Activated CD4-positive, alpha-beta memory T cell treated with anti-CD3 and anti-CD28 coated beads, Interleukin-2, amount 10 ng/mL, durations not matched to agents 7 days and 5 days (primary cell): ENCODE results near the gene NDUFS3. TPM values are rescaled to one million over a fixed set of nuclear protein-coding genes. Genes with fewer than 3 reads are reported as not detected.
A peak's percentile ranks its signal among the peaks of the same experiment; 100 is the strongest.
"Not testable (repeated sequence)": the region's sequence is repeated elsewhere in the genome, so short reads cannot be mapped to it uniquely, and the experiment has no call there.

Source experiments
- CTCF ChIA-PET: fragments of 350-600 bp; sonication (Branson Sonifier 250); formaldehyde crosslinking; loops from one replicate; lab custom pipeline; 2021; ENCODE audit warnings: antibody characterized with exemption, inconsistent platforms; lab: Charles Lee
- POLR2A ChIA-PET: fragments of 350-600 bp; sonication (Branson Sonifier 250); formaldehyde crosslinking; loops from one replicate; lab custom pipeline; 2021; ENCODE audit warnings: antibody characterized with exemption; lab: Charles Lee
- DNase-seq: peaks from one replicate; pipeline ENCODE4 v3.0.0-alpha.2; 2020
- H3K27ac Mint-ChIP-seq: one replicate; pipeline ENCODE4 v1.8.0; 2021; ENCODE audit warnings: mild to moderate bottlenecking, mixed read lengths
- H3K27me3 Mint-ChIP-seq: one replicate; pipeline ENCODE4 v1.8.0; 2021; ENCODE audit warnings: mixed read lengths
- H3K36me3 Mint-ChIP-seq: one replicate; pipeline ENCODE4 v1.8.0; 2021; ENCODE audit warnings: low read depth, mixed read lengths
- H3K4me1 Mint-ChIP-seq: one replicate; pipeline ENCODE4 v1.8.0; 2021; ENCODE audit warnings: mixed read lengths
- H3K4me3 Mint-ChIP-seq: one replicate; pipeline ENCODE4 v1.8.0; 2021; ENCODE audit warnings: mild to moderate bottlenecking, mixed read lengths
- H3K9me3 Mint-ChIP-seq: one replicate; pipeline ENCODE4 v1.8.0; 2021; ENCODE audit warnings: mixed read lengths
- total RNA-seq, 2 experiments: library from RNA; stranded (reverse); gene quantifications; one replicate each; pipeline ENCODE4 v1.2.3, GENCODE V29; 2021

NDUFS3 gene
- total RNA-seq, 2 experiments from 2014 or later, result 95.6 to 99.9 TPM

DNA sequence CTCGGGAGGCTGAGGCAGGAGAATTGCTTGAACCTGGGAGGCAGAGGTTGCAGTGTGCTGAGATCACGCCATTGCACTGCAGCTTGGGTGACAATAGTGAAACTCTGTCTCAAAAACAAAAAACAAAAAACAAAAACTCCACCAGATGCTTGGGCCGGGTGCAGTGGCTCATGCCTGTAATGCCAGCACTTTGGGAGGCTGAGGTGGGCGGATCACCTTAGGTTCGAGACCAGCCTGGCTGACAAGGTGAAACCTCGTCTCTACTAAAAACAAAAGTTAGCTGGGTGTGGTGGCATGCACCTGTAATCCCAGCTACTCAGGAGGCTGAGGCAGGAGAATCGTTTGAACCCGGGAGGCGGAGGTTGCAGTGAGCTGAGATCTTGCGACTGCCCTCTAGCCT lies 14.5 kb upstream of the NDUFS3 start:
- not testable (repeated sequence) for H3K9me3 Mint-ChIP-seq, H3K36me3 Mint-ChIP-seq, H3K27me3 Mint-ChIP-seq, H3K27ac Mint-ChIP-seq, DNase-seq
- peak overlapping the region; percentile 35 for H3K4me3 Mint-ChIP-seq
- H3K4me1 Mint-ChIP-seq, result peaks cover 25% of the 10 kb centered on the region
- POLR2A ChIA-PET, result interaction anchor here (0.8 to 4.3 kb wide), 10 partner anchors 8 to 350 kb away, joined by 4 to 85 read pairs (median 6); partner anchors contain the start of genes CELF1, DDB2, KBTBD4 and NDUFS3
- CTCF ChIA-PET, result interaction anchor here (0.7 to 2.0 kb wide), 8 partner anchors 8 to 946 kb away, joined by 3 to 12 read pairs (median 4); partner anchors contain the start of genes KBTBD4 and NDUFS3

DNA sequence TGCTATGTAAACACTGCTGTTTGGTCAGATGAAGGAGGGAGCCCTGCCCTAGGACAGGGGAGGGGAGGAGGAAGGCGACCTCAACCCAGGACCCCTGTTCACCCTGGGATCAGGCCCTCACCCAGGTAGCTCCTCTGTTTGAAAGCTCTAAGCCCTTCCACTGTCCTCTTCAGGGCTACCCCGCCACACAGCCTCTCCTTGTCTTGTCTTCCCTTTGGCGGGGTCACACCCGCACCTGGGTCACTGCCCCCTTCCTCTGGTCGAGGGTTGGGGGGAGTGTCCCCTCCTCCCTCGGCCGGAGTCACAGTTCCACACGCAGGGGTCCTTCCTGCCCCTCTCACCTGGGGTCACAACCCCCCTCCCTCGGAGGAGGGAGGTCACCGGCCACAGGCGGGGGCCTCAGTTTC lies 13.9 kb upstream of the NDUFS3 start:
- Mint-ChIP-seq H3K27me3 (no peaks in the 10 kb centered on the region), H3K4me1 (peaks cover 25% of the 10 kb centered on the region), H3K9me3 (no peaks in the 10 kb centered on the region), H3K36me3 (peaks cover 6% of the 10 kb centered on the region), H3K27ac (peak overlapping the region; percentile 65), H3K4me3 (peak overlapping the region; percentile 79)
- CTCF ChIA-PET, result interaction anchor here (0.9 to 2.0 kb wide), 7 partner anchors 9 to 294 kb away, joined by 3 to 12 read pairs (median 7); partner anchors contain the start of genes KBTBD4 and NDUFS3
- POLR2A ChIA-PET, result interaction anchor here (0.7 to 4.3 kb wide), 14 partner anchors 9 to 350 kb away, joined by 3 to 85 read pairs (median 6); partner anchors contain the start of genes CELF1, DDB2, KBTBD4 and NDUFS3
- DNase-seq, result no peak

DNA sequence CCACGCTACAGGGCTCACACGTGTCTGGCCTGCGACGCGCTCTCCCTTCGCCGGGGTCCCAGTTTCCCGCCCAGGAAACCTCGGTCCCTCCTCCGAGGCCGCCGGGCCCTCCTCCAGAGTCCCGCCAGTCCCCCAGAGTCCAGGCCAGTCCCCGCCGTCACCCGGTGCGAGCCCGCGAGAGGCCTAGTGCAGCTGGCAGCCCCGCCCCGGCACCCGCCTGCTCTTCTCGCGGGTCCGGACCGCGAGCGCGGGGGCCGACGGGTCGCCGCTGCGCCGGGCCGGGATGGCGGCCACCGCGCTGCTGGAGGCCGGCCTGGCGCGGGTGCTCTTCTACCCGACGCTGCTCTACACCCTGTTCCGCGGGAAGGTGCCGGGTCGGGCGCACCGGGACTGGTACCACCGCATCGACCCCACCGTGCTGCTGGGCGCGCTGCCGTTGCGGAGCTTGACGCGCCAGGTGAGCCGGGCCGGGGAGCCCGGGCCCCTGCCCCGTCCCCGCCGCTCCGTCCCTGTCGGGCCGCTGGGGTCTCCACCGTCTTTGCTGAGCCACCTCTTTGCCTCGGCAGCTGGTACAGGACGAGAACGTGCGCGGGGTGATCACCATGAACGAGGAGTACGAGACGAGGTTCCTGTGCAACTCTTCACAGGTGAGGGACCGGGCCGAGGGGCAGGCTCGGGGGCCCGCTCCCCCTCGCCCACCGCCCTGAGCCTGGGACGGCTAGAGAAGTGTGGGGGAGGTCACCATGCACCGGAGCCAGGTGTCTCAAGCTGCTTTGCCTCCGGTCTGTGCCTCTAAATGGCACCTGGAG lies 13.3 kb upstream of the NDUFS3 start, which contains the start of gene PTPMT1:
Gene PTPMT1 (plus strand): TSS at position 260 of the 809 bp plus-strand sequence. CDS start 24 bp downstream, at position 284.
- H3K36me3 Mint-ChIP-seq, result peaks cover 6% of the 10 kb centered on the region
- H3K27ac Mint-ChIP-seq, result peak within 1 kb of the TSS; percentile 65
- CTCF ChIA-PET, result interaction anchor here (1.1 to 2.0 kb wide), 8 partner anchors 10 to 294 kb away, joined by 3 to 12 read pairs (median 6); partner anchors contain the start of genes KBTBD4 and NDUFS3
- POLR2A ChIA-PET, result interaction anchor here (0.7 to 4.3 kb wide), 17 partner anchors 8 to 351 kb away, joined by 3 to 85 read pairs (median 4); partner anchors contain the start of genes CELF1, DDB2, KBTBD4 and NDUFS3
- peak within 1 kb of the TSS; percentile 79 for H3K4me3 Mint-ChIP-seq
- H3K27me3 Mint-ChIP-seq, result no peaks in the 10 kb centered on the region
- DNase-seq, result peak; percentile 72
- H3K9me3 Mint-ChIP-seq, result no peaks in the 10 kb centered on the region
- H3K4me1 Mint-ChIP-seq, result peaks cover 25% of the 10 kb centered on the region

DNA sequence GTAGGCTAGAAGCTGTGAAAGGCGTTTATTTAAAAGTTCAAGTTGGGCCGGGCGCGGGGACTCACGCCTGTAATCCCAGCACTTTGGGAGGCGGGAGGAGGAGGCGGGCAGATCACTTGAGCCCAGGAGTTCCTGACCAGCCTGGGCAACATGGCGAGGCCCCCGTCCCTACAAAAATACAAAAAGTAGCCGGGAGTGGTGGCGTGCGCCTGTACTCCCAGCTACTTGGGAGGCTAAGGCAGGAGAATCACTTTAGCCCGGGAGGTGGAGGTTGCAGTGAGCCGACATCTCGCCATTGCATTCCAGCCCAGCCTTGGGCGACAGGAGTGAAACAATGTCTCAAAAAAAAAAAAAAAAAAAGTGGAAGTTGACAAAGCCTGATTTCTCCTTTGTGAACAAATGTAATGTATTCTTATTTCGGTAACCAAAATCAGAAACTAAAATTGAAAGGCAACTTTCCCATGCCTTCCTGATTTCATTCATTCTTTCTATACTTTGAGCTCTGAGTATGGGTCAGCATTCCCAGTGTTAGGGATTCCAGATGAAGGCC lies 12.7 kb upstream of the NDUFS3 start:
- Mint-ChIP-seq H3K4me3 (peak overlapping the region; percentile 79), H3K27me3 (no peaks in the 10 kb centered on the region), H3K9me3 (no peaks in the 10 kb centered on the region), H3K36me3 (peaks cover 11% of the 10 kb centered on the region), H3K27ac (peak overlapping the region; percentile 44), H3K4me1 (peaks cover 25% of the 10 kb centered on the region)
- ChIA-PET CTCF (interaction anchor here (0.7 to 2.0 kb wide), 6 partner anchors 10 to 1217 kb away, joined by 3 to 12 read pairs (median 5); no protein-coding TSS in a partner anchor), POLR2A (interaction anchor here (0.7 to 4.3 kb wide), 16 partner anchors 7 to 352 kb away, joined by 3 to 85 read pairs (median 4); partner anchors contain the start of genes CELF1, DDB2, KBTBD4 and NDUFS3)
- peak; percentile 24 for DNase-seq

DNA sequence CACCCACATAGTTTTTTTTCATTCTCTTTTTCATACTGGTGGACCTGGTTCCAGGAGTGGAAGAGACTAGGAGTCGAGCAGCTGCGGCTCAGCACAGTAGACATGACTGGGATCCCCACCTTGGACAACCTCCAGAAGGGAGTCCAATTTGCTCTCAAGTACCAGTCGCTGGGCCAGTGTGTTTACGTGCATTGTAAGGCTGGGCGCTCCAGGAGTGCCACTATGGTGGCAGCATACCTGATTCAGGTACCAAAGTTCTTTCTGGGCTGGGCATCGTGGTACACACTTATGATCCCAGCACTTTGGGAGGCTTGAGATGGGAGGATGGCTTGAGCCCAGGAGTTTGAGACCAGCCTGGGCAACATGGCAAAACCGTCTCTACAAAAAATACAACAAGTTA lies 9.2 kb upstream of the NDUFS3 start:
- Mint-ChIP-seq H3K4me3 (no peak overlapping the region), H3K27ac (no peak overlapping the region), H3K4me1 (peaks cover 19% of the 10 kb centered on the region), H3K27me3 (no peaks in the 10 kb centered on the region), H3K36me3 (peaks cover 43% of the 10 kb centered on the region), H3K9me3 (no peaks in the 10 kb centered on the region)
- ChIA-PET CTCF (no interaction called here), POLR2A (interaction anchor here (1.1 to 1.6 kb wide), 3 partner anchors 9 to 259 kb away, joined by 3 to 4 read pairs (median 3); partner anchors contain the start of genes KBTBD4 and NDUFS3)
- DNase-seq, result no peak

DNA sequence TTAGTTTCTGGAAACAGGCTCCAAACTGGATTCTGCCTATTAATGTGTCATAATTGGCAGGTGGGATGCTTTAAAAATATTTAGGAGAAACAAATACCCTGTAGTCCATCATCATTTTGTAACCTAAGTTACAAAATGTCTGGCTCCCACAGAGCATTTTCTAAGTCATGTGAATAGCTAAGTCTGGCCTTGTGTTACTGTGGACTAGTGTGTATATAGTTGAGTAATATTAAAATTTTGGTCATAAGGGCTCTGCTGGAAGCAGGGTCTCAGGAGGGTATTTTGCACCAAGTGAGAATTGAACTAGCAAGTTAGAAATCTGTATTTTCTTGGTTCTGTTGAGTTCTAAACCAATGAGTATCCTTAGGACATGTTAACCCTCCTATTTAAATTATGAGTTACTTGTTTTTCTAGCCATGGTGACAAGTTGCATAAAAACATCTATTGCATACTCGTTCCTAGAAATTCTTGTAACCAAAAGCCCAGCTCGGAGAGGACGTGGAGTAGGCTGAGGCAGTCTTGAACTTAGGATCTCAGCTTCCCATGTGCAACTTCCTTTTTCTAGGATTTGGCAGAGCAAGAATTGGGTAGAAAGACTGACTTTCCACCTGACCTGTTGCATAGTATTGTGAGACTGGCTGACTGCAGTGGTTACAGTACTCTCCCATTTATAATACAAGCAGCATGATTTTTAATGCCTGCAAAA lies 8.1 kb upstream of the NDUFS3 start:
- Mint-ChIP-seq H3K27me3 (no peaks in the 10 kb centered on the region), H3K36me3 (peaks cover 52% of the 10 kb centered on the region), H3K4me1 (peaks cover 15% of the 10 kb centered on the region), H3K4me3 (no peak overlapping the region), H3K27ac (no peak overlapping the region), H3K9me3 (no peaks in the 10 kb centered on the region)
- DNase-seq, result no peak
- POLR2A ChIA-PET, result interaction anchor here (1.1 to 1.6 kb wide), 3 partner anchors 8 to 258 kb away, joined by 3 to 4 read pairs (median 3); partner anchors contain the start of genes KBTBD4 and NDUFS3
- CTCF ChIA-PET, result interaction anchor here (1.4 kb wide), 1 partner anchor 18 kb away, joined by 7 read pairs; the partner anchor contains the start of gene CELF1

DNA sequence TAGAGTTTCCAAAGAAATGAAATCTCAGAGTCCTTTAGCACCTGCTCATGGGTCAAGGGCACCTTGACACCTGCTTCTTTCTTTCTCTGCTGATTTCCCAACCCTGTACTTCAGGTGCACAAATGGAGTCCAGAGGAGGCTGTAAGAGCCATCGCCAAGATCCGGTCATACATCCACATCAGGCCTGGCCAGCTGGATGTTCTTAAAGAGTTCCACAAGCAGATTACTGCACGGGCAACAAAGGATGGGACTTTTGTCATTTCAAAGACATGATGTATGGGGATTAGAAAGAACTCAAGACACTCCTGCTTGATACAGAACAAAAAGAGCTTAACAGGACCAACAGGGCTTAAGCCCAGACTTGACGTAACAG lies 7.5 kb upstream of the NDUFS3 start:
- H3K9me3 Mint-ChIP-seq, result no peaks in the 10 kb centered on the region
- no peaks in the 10 kb centered on the region for H3K27me3 Mint-ChIP-seq
- CTCF ChIA-PET, result interaction anchor here (1.4 kb wide), 1 partner anchor 18 kb away, joined by 7 read pairs; the partner anchor contains the start of gene CELF1
- POLR2A ChIA-PET, result no interaction called here
- H3K27ac Mint-ChIP-seq, result no peak overlapping the region
- no peak for DNase-seq
- no peak overlapping the region for H3K4me3 Mint-ChIP-seq
- H3K4me1 Mint-ChIP-seq, result peaks cover 12% of the 10 kb centered on the region
- H3K36me3 Mint-ChIP-seq, result peaks cover 52% of the 10 kb centered on the region

DNA sequence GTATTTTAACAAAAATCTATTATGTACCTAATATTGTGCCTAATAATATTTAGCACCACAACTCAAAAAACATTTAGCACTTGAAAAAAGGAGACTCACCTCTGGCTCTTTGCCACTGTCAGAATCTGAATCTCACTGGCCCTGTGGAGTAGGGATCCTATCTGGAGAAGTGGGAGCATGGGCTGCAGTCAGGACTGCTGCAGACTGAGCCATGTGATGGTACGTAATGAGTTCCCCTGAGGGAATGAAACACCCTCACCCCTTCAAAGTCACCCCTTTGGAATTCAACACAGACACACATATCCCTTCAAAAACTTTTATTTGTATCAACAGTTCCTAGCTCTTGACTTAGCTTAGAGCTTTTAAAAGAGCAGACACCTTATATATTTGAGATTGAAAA lies 7.0 kb upstream of the NDUFS3 start:
- peaks cover 52% of the 10 kb centered on the region for H3K36me3 Mint-ChIP-seq
- no peaks in the 10 kb centered on the region for H3K9me3 Mint-ChIP-seq
- H3K4me3 Mint-ChIP-seq, result no peak overlapping the region
- ChIA-PET CTCF (interaction anchor here (1.2 kb wide), 1 partner anchor 19 kb away, joined by 4 read pairs; the partner anchor contains the start of gene CELF1), POLR2A (interaction anchor here (0.6 kb wide), 1 partner anchor 87 kb away, joined by 4 read pairs; no protein-coding TSS in a partner anchor)
- H3K27ac Mint-ChIP-seq, result no peak overlapping the region
- no peak for DNase-seq
- H3K27me3 Mint-ChIP-seq, result no peaks in the 10 kb centered on the region
- H3K4me1 Mint-ChIP-seq, result peaks cover 7% of the 10 kb centered on the region

DNA sequence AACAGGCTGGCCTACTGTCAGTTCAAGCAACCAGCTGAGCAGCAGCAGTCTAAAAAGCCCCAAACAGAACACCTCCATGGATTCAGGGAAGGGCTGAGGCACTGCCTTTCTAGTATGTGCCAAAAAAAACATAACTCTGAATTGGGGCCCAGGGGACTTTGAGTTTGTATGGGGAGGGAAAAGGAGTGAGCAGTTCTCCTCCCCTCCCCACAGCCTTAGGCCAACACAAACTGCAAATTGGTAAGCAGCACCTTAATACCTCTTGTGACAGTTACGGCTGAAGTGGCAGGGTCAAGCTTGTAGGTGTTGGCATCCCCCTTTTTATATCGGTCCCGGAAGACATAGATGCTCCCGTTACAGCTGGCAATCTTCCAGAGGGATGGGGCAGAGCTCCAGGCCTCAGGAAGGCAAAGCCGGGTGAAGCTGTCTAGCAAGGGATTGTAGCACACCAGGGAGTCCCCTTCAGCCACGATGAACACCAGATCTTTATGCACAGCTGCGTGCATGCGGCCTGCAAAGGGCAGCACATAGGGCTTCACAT lies 6.1 kb upstream of the NDUFS3 start:
- Mint-ChIP-seq H3K4me1 (peaks cover 16% of the 10 kb centered on the region), H3K27ac (no peak overlapping the region), H3K4me3 (no peak overlapping the region), H3K36me3 (peaks cover 57% of the 10 kb centered on the region), H3K27me3 (no peaks in the 10 kb centered on the region), H3K9me3 (no peaks in the 10 kb centered on the region)
- no peak for DNase-seq
- POLR2A ChIA-PET, result interaction anchor here (0.6 kb wide), 1 partner anchor 86 kb away, joined by 4 read pairs; no protein-coding TSS in a partner anchor
- CTCF ChIA-PET, result interaction anchor here (1.2 kb wide), 1 partner anchor 20 kb away, joined by 4 read pairs; the partner anchor contains the start of gene CELF1

DNA sequence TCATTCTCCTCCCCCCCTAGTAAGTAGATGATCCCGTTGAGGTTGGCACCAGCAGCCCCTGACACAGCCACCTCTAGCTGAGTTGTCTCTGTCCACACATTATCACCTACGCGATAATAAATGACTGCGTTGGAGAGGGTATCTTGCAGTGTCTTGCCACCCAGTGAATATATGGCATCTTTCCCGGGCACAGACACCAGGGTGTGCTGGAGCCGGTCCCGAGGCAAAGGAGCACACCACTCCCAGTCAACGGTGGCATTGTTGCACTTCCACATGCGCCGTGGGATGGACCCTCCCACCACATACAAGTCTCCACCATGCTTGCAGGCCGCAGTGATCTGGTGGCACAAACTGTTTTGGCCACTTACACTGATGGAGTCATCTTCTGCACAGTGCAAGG lies 5.6 kb upstream of the NDUFS3 start:
- DNase-seq, result no peak
- Mint-ChIP-seq H3K4me1 (peaks cover 20% of the 10 kb centered on the region), H3K9me3 (no peaks in the 10 kb centered on the region), H3K27ac (no peak overlapping the region), H3K27me3 (no peaks in the 10 kb centered on the region), H3K4me3 (no peak overlapping the region), H3K36me3 (peaks cover 57% of the 10 kb centered on the region)
- ChIA-PET CTCF (interaction anchor here (0.5 kb wide), 1 partner anchor 283 kb away, joined by 4 read pairs; no protein-coding TSS in a partner anchor), POLR2A (interaction anchor here (0.8 kb wide), 1 partner anchor 8 kb away, joined by 8 read pairs; the partner anchor contains the start of gene PTPMT1)

DNA sequence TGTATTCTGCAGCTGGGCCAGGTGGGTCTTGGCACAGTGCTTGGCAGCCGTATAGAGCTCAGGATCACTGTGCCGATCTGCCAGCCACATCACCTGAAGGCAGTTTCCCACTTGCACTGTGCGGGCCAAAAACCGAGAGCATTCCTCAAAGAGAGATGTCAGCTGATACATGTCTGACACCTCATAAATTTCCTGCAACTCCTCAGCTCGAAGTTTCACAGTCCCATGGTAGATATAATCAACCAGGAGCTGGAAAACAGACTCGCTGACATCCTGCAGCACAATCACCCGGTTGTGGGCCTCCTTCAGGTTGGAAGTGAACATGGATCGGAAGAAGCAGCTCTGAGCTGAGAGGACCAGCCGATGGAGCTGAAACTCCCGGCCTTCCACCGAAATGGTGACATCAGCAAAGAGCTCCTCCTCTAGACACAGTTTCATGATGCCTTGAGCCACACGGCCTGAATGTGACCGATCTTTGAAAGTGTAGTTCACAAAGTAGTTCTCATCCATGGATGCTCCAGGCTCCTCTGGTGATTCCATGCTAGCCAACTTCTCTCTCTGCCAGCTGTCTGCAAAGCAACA lies 1.3 kb upstream of the NDUFS3 start:
- CTCF ChIA-PET, result interaction anchor here (0.8 to 1.3 kb wide), 3 partner anchors 21 to 24 kb away, joined by 3 to 4 read pairs (median 4); no protein-coding TSS in a partner anchor
- H3K27me3 Mint-ChIP-seq, result no peaks in the 10 kb centered on the region
- peak overlapping the region; percentile 91 for H3K4me3 Mint-ChIP-seq
- POLR2A ChIA-PET, result interaction anchor here (0.8 to 6.8 kb wide), 7 partner anchors 9 to 362 kb away, joined by 3 to 85 read pairs (median 5); partner anchors contain the start of genes AGBL2, CELF1, FAM180B and PTPMT1
- no peak overlapping the region for H3K27ac Mint-ChIP-seq
- peaks cover 39% of the 10 kb centered on the region for H3K4me1 Mint-ChIP-seq
- DNase-seq, result no peak
- H3K36me3 Mint-ChIP-seq, result peaks cover 59% of the 10 kb centered on the region
- H3K9me3 Mint-ChIP-seq, result no peaks in the 10 kb centered on the region
